ENCODE data around the gene NAA35.
"Not testable (repeated sequence)": the region's sequence is repeated elsewhere in the genome, so short reads cannot be mapped to it uniquely, and the experiment has no call there.

The NAA35 gene

GRCh38 chr9:85949586-85950335 is 8.8 kb downstream of the NAA35 start:
- no peak for DNase-seq

GRCh38 chr9:85959955-85960354 is 19.0 kb downstream of the NAA35 start:
- DNase-seq, result no peak

GRCh38 chr9:85960688-85961093 is 19.7 kb downstream of the NAA35 start:
- peak; percentile 1 to 12 for DNase-seq

- no peak for DNase-seq
Observed at GRCh38 chr9:85964526-85964925, 23.6 kb downstream of the NAA35 start.

- DNase-seq, result no peak
Observed at GRCh38 chr9:85964949-85965348, 24.0 kb downstream of the NAA35 start.

- DNase-seq, result no peak
Observed at GRCh38 chr9:85969727-85970126, 28.8 kb downstream of the NAA35 start.

- no peak for DNase-seq
Observed at GRCh38 chr9:85971731-85972130, 30.8 kb downstream of the NAA35 start.

GRCh38 chr9:85973238-85973637 is 32.3 kb downstream of the NAA35 start:
- no peak for DNase-seq

- DNase-seq, result not testable (repeated sequence)
Observed at GRCh38 chr9:85974055-85974547, 33.2 kb downstream of the NAA35 start.

GRCh38 chr9:85978496-85978895 is 37.5 kb downstream of the NAA35 start:
- DNase-seq, result peak; percentile 52 to 82

GRCh38 chr9:85981369-85981768 is 40.4 kb downstream of the NAA35 start:
- no peak for DNase-seq

GRCh38 chr9:85984457-85984856 is 43.5 kb downstream of the NAA35 start:
- DNase-seq, result no peak

GRCh38 chr9:85987236-85987635 is 46.3 kb downstream of the NAA35 start:
- DNase-seq, result no peak

- no peak for DNase-seq
Observed at GRCh38 chr9:85994191-85994590, 53.2 kb downstream of the NAA35 start.

- no peak for DNase-seq
Observed at GRCh38 chr9:85995097-85995496, 54.2 kb downstream of the NAA35 start.

- DNase-seq, result no peak
Observed at GRCh38 chr9:85995599-85995998, 54.7 kb downstream of the NAA35 start.

GRCh38 chr9:86005253-86005775 is 64.4 kb downstream of the NAA35 start:
- DNase-seq, result no peak

- DNase-seq, result no peak
Observed at GRCh38 chr9:86009133-86009532, 68.2 kb downstream of the NAA35 start.

GRCh38 chr9:86020731-86021130 is 79.8 kb downstream of the NAA35 start:
- no peak for DNase-seq

- no peak for DNase-seq
Observed at GRCh38 chr9:86021166-86021565, 80.2 kb downstream of the NAA35 start.

GRCh38 chr9:86022687-86023266 is 81.8 kb downstream of the NAA35 start:
- no peak for DNase-seq

- DNase-seq, result no peak
Observed at GRCh38 chr9:86027767-86028166, 86.8 kb downstream of the NAA35 start.

- DNase-seq, result peak in 1 of 2 experiments; percentile 18
Observed at GRCh38 chr9:86034863-86035734, 94.2 kb downstream of the NAA35 start.
